Epithelial cell of esophagus (primary cell): ENCODE results near the gene GHDC.
"Not testable (repeated sequence)": the region's sequence is repeated elsewhere in the genome, so short reads cannot be mapped to it uniquely, and the experiment has no call there.

Experiments
- DNase-seq: peaks from one replicate; pipeline ENCODE4 v3.0.0; 2010; ENCODE audit warnings: low read depth
- H3K4me3 ChIP-seq: 2 replicates; pipeline ENCODE4 v1.5.1; 2011; ENCODE audit warnings: mild to moderate bottlenecking, low read length, control low read depth
- CTCF ChIP-seq: IDR thresholded peaks from 2 replicates; pipeline ENCODE4 v1.5.1; 2011; ENCODE audit warnings: low read depth, mild to moderate bottlenecking, low read length, control low read depth, inconsistent platforms; ENCODE audit not compliant: insufficient read depth; ENCODE audit errors: missing control alignments

GHDC gene

GRCh38 chr17:42146911-42147607 is 47.2 kb downstream of the GHDC start:
- no peak overlapping the region for H3K4me3 ChIP-seq
- no peak for DNase-seq
- no peak for TF ChIP-seq CTCF

- peak; percentile 41 for DNase-seq
- H3K4me3 ChIP-seq: not testable (repeated sequence)
These were observed 51.2 kb downstream of the GHDC start for GRCh38 chr17:42143138-42143537.

GRCh38 chr17:42142371-42142896 is 51.9 kb downstream of the GHDC start:
- TF ChIP-seq CTCF: no peak

GRCh38 chr17:42141382-42141781 is 52.9 kb downstream of the GHDC start:
- no peak for TF ChIP-seq CTCF
- no peak overlapping the region for H3K4me3 ChIP-seq
- no peak for DNase-seq

More at GRCh38 chr17:42142371-42142896, 51.9 kb downstream of the GHDC start:
- no peak overlapping the region for H3K4me3 ChIP-seq
- DNase-seq: no peak

GRCh38 chr17:42140690-42141089 is 53.6 kb downstream of the GHDC start:
- H3K4me3 ChIP-seq, DNase-seq: not testable (repeated sequence)
